ENCODE data around the gene IL17REL. TPM values are rescaled to one million over a fixed set of nuclear protein-coding genes. Genes with fewer than 3 reads are reported as not detected.

IL17REL gene
- total and polyA plus RNA-seq, 2 of the 13 experiments (the other 11 are each of a cell fraction or from before 2014, with no cell fraction given), result not detected

DNA sequence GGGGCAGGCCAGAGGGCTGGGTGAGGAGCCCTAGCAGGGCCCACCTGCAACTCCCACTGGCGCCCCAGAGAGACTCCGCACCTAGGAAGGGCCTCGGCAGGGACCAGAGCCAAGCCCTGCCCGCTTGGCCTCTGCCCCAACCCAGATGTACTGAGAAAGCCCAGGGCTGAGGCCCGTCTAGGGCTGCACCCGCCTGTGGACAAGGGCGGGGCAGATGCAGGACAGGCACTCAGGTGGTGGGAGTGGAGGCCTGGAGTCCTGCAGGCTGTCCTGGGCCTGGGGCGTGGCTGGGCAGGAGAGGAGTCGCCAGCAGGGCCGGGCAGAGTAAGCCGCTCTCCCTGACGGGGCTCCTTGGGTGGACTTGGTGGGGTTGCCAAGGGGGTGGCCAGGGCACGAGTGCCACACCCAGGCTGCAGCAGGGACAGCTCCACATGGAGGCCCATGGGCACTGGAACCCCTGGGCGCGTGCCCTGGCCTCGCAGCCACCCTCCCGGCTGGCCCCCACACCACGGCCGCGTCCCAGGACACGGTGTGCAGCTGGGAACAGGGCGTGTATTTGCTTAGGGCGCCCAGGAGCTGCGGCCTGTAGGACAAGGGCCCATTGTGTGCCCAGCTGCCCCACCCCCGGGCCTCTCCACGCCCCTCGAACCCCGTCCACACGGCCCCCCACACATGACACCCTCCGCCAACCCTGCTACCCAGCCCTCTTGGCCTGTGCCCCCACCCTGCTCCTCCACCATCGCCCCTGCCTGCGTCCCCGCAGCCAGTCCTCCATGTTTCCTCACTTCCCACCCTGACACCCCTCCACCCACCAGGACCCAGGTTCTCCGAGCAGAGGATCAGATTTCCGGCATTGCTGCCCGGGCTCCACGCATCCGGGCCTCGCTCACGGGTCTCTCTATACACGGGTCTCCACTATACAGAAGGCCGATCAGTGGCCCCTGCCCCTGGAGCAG lies 63.3 kb downstream of the IL17REL start (continued):
- TF ChIP-seq, protein P1, sequence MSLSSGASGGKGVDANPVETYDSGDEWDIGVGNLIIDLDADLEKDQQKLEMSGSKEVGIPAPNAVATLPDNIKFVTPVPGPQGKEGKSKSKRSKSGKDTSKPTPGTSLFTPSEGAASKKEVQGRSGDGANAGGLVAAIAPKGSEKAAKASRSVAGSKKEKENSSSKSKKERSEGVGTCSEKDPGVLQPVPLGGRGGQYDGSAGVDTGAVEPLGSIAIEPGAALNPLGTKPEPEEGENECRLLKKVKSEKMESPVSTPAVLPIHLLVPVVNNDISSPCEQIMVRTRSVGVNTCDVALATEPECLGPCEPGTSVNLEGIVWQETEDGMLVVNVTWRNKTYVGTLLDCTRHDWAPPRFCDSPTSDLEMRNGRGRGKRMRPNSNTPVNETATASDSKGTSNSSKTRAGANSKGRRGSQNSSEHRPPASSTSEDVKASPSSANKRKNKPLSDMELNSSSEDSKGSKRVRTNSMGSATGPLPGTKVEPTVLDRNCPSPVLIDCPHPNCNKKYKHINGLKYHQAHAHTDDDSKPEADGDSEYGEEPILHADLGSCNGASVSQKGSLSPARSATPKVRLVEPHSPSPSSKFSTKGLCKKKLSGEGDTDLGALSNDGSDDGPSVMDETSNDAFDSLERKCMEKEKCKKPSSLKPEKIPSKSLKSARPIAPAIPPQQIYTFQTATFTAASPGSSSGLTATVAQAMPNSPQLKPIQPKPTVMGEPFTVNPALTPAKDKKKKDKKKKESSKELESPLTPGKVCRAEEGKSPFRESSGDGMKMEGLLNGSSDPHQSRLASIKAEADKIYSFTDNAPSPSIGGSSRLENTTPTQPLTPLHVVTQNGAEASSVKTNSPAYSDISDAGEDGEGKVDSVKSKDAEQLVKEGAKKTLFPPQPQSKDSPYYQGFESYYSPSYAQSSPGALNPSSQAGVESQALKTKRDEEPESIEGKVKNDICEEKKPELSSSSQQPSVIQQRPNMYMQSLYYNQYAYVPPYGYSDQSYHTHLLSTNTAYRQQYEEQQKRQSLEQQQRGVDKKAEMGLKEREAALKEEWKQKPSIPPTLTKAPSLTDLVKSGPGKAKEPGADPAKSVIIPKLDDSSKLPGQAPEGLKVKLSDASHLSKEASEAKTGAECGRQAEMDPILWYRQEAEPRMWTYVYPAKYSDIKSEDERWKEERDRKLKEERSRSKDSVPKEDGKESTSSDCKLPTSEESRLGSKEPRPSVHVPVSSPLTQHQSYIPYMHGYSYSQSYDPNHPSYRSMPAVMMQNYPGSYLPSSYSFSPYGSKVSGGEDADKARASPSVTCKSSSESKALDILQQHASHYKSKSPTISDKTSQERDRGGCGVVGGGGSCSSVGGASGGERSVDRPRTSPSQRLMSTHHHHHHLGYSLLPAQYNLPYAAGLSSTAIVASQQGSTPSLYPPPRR (CRISPR knock-in tag; IDR thresholded peaks at IDR 0.05; ENCODE audit: borderline replicate concordance), result peak; percentile 29; the same call in 1 of the 2 replicates
- TF ChIP-seq AHR (CRISPR knock-in tag; IDR thresholded peaks at IDR 0.05) (0 out of 2 replicates have a peak, but pooled peaks have one; percentile 21), HOXA3 (CRISPR knock-in tag; IDR thresholded peaks at IDR 0.05) (peak; percentile 73), FOXC1 (CRISPR knock-in tag; IDR thresholded peaks at IDR 0.05; ENCODE audit: borderline replicate concordance) (0 out of 2 replicates have a peak, but pooled peaks have one; percentile 76), NKX3-1 (CRISPR knock-in tag; IDR thresholded peaks at IDR 0.05) (peak; percentile 89; the same call in 1 of the 2 replicates), ONECUT2 (CRISPR knock-in tag; IDR thresholded peaks at IDR 0.05) (no peak), NR3C1 (CRISPR knock-in tag; IDR thresholded peaks at IDR 0.05) (no peak), ZNF607 (CRISPR knock-in tag; IDR thresholded peaks at IDR 0.05; ENCODE audit: borderline replicate concordance) (peak; percentile 47), MEF2D (CRISPR knock-in tag; IDR thresholded peaks at IDR 0.05) (no peak), FIP1L1 (IDR thresholded peaks at IDR 0.05; ENCODE audit: borderline replicate concordance, insufficient read depth, low read depth, low read length) (0 out of 2 replicates have a peak, but pooled peaks have one; percentile 29), ZKSCAN5 (CRISPR knock-in tag; IDR thresholded peaks at IDR 0.05) (no peak), JARID2 (CRISPR knock-in tag; IDR thresholded peaks at IDR 0.05; ENCODE audit: insufficient replicate concordance) (no peak), ZBTB21 (CRISPR knock-in tag; IDR thresholded peaks at IDR 0.05) (no peak), SIX1 (CRISPR knock-in tag; IDR thresholded peaks at IDR 0.05; ENCODE audit: borderline replicate concordance) (no peak; the same call in 1 of the 2 replicates), ZFP41 (CRISPR knock-in tag; IDR thresholded peaks at IDR 0.05; ENCODE audit: borderline replicate concordance) (no peak), MBD4 (IDR thresholded peaks at IDR 0.05; ENCODE audit: borderline replicate concordance, low read length) (no peak), ZFP90 (CRISPR knock-in tag; IDR thresholded peaks at IDR 0.05; ENCODE audit: borderline replicate concordance) (peak; percentile 86; the same call in 1 of the 2 replicates), ZNF329 (CRISPR knock-in tag; IDR thresholded peaks at IDR 0.05; ENCODE audit: low read depth) (peak; percentile 47; the same call in 1 of the 2 replicates), MIXL1 (CRISPR knock-in tag; IDR thresholded peaks at IDR 0.05) (peak; percentile 54; the same call in 1 of the 2 replicates), RBFOX2 (IDR thresholded peaks at IDR 0.05; ENCODE audit: low read depth, low read length) (peak; percentile 83), ZSCAN25 (CRISPR knock-in tag; IDR thresholded peaks at IDR 0.05) (peak; percentile 74), ZNF878 (CRISPR knock-in tag; IDR thresholded peaks at IDR 0.05) (no peak), STAG1 (CRISPR knock-in tag; IDR thresholded peaks at IDR 0.05) (peak; percentile 2; the same call in 1 of the 2 replicates)
- TF ChIP-seq, protein P2, sequence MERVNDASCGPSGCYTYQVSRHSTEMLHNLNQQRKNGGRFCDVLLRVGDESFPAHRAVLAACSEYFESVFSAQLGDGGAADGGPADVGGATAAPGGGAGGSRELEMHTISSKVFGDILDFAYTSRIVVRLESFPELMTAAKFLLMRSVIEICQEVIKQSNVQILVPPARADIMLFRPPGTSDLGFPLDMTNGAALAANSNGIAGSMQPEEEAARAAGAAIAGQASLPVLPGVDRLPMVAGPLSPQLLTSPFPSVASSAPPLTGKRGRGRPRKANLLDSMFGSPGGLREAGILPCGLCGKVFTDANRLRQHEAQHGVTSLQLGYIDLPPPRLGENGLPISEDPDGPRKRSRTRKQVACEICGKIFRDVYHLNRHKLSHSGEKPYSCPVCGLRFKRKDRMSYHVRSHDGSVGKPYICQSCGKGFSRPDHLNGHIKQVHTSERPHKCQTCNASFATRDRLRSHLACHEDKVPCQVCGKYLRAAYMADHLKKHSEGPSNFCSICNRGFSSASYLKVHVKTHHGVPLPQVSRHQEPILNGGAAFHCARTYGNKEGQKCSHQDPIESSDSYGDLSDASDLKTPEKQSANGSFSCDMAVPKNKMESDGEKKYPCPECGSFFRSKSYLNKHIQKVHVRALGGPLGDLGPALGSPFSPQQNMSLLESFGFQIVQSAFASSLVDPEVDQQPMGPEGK (CRISPR knock-in tag; IDR thresholded peaks at IDR 0.05), result peak; percentile 99

Measured in HepG2 (cell line).